A673 (cell line): Measurements from ENCODE around the gene FGF7.
"Not testable (repeated sequence)": the region's sequence is repeated elsewhere in the genome, so short reads cannot be mapped to it uniquely, and the experiment has no call there.

Source experiments
- EZH2 ChIP-seq: fragments of 200-600 bp; sonication (generic); IDR thresholded peaks from 2 replicates; pipeline ENCODE4 v1.6.1; 2017; ENCODE audit warnings: borderline replicate concordance, low read depth, mild to moderate bottlenecking, mixed read lengths, antibody characterized with exemption, low read length; ENCODE audit not compliant: poor library complexity, severe bottlenecking
- TF ChIP-seq, protein P1 (sequence below): fragments of 300-800, 200-600 bp; sonication (generic); conservative IDR thresholded peaks from 2 replicates; pipeline ENCODE4 v1.5.1; 2017; ENCODE audit warnings: low read depth, mild to moderate bottlenecking, antibody characterized with exemption, low read length, moderate library complexity, mixed read lengths

GRCh38 chr15:49402515-49403296 lies 20.3 kb upstream of the FGF7 start:
- TF ChIP-seq EZH2 = not testable (repeated sequence)
- TF ChIP-seq, protein P1, sequence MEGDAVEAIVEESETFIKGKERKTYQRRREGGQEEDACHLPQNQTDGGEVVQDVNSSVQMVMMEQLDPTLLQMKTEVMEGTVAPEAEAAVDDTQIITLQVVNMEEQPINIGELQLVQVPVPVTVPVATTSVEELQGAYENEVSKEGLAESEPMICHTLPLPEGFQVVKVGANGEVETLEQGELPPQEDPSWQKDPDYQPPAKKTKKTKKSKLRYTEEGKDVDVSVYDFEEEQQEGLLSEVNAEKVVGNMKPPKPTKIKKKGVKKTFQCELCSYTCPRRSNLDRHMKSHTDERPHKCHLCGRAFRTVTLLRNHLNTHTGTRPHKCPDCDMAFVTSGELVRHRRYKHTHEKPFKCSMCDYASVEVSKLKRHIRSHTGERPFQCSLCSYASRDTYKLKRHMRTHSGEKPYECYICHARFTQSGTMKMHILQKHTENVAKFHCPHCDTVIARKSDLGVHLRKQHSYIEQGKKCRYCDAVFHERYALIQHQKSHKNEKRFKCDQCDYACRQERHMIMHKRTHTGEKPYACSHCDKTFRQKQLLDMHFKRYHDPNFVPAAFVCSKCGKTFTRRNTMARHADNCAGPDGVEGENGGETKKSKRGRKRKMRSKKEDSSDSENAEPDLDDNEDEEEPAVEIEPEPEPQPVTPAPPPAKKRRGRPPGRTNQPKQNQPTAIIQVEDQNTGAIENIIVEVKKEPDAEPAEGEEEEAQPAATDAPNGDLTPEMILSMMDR = not testable (repeated sequence)
